Activated CD4-positive, alpha-beta T cell treated with anti-CD3 and anti-CD28 coated beads for 4 hours (primary cell): Measurements from ENCODE around the gene EXOC3L4.

Experiments used
- DNase-seq, 2 donors: peaks; one replicate each; pipeline ENCODE4 v3.0.0-alpha.2; 2020

EXOC3L4 gene

GRCh38 chr14:103071544-103072251 is 22.8 kb upstream of the EXOC3L4 start:
- DNase-seq: no peak

- no peak for DNase-seq
Observed at GRCh38 chr14:103072595-103073366, 21.7 kb upstream of the EXOC3L4 start.

GRCh38 chr14:103073367-103073875 is 21.1 kb upstream of the EXOC3L4 start:
- DNase-seq: no peak

DNA sequence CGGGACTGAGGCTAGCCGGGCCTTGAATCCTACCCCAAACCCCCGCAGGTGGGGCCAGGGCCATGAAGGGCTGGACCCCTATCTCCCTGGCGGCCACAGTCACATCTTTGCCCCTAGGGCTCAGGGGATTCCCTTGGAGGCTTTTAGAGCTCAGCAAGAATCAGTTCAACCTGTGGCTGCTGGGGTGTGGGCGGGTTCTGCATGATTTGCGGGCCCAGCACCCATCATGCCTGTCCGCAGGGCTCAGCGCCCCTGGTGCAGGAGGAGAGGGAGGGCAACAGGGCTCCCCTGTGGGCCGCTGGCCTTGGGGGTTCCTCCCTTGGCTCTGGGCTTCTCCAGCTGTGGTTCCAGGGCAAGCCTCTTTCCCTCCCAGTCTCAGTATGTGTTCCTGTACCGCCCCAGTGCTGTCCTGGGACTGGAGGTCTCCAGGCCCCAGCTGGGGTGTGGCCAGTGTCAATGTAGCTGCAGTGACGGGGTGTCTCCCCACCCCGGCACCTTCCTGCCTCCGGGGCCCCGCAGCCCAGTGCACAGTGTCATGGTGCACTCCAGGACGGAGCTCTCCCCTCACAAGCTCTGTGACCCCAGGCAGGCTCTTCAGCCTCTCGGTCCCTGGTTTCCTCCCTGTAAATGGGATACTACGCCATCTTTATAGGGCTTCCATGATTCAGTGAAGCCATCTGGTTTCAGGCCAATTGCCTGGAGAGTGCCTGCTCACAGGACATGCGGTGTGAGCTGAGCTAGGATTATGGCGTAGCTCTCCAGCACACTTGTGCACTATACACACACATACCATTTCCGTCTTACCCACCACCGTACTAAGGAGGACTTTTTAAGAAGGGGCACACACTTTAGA is 20.4 kb upstream of the EXOC3L4 start:
- DNase-seq: no peak

DNA sequence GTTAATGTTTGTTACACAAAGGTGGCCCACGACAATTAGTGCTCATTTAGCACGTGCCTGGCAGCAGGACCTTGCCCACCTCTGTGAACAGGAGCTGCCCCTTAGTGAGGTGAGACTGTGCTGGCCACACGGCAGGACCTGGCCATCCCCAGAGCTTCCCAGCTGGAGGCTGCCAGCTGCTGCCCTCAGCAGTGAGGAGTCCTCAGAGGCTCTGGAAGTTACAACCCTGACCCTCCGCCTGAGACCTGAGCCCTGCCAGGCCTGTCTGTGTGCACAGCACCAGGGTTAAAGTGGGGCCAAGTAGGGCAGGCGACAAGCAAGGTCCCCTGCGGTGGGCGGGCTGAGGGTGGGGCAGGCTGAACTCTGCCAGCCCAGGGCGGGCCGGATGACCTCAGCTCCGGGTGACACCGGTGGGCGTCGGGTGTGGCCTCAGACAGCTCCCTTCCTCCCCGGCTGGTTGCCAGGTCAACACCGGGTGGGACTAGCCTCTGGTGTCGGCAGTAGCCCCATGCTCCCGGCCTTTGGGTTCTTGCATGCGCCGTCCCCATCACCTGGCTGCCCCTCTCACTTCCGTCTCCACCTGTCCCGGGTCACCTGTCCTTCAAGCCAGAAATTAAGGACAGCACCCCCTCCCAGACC is 19.7 kb upstream of the EXOC3L4 start:
- peak in 1 of 2 donors; percentile 19 for DNase-seq

DNA sequence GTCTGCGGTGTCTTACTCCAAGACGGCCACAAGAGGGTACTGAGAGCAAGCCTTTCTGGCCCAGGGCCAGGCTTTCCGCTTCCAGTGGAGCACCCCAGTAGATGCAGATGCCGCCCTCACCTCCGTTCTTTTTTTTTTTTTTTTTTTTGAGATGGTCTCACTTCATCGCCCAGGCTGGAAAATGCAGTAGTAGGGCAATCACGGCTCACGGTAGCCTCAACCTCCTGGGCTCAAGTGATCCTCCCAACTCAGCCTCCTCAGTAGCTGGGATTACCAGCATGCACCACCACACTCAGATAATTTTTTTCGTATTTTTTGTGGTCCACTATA is 16.1 kb upstream of the EXOC3L4 start:
- peak; percentile 70 to 78 for DNase-seq

DNA sequence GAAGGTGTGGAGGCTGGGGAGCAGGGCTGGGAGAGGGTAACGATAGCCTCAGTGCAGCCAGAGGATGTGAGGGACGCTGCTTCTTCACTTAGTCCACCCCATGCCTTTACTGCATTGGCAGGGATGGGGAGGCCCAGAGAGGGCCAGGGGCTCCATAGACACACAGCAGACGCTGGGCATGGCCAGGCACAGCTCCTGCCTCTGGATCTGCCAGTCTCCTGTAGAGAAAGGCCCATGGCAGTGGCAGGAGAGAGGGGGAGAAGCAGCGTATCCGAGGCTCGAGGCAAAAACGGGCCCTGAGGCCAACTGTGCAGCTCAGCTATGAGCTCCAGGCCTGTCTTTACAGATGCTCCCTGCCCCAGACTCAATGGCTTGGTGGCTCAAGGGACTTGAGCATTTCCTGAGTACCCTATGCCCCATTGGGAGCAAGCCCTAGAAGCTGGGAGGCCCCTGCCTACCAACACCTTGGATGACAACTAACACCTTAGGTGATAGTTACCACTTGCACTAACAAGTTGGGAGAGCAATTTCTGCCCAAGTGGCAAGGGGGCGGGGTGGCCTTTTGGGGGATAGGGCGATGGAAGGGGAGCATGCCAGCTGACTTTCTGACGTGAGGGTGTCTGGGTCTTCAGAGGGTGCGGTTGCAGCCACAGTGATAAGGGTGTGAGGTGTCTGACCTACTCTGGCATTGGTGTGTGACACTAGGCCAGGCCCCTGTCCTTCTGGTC is 15.5 kb upstream of the EXOC3L4 start:
- DNase-seq: no peak

DNA sequence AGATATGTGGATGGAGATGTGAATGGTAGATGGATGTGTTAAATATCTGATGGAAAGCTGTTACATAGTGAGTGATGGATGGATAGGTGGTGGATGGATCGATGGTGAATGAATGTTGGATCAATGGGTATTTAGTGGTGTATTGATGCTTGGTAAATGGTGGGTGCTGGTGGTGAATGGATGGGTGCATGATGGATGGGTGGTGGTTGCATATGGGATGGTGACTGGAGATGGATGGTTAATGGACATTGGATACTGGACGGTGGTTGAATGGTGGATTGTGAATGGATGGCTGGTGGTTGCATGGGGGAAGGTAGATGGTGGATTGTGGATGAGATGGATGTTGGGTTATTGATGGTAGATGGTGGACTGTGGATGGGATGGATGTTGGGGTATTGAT is 12.6 kb upstream of the EXOC3L4 start:
- no peak for DNase-seq

DNA sequence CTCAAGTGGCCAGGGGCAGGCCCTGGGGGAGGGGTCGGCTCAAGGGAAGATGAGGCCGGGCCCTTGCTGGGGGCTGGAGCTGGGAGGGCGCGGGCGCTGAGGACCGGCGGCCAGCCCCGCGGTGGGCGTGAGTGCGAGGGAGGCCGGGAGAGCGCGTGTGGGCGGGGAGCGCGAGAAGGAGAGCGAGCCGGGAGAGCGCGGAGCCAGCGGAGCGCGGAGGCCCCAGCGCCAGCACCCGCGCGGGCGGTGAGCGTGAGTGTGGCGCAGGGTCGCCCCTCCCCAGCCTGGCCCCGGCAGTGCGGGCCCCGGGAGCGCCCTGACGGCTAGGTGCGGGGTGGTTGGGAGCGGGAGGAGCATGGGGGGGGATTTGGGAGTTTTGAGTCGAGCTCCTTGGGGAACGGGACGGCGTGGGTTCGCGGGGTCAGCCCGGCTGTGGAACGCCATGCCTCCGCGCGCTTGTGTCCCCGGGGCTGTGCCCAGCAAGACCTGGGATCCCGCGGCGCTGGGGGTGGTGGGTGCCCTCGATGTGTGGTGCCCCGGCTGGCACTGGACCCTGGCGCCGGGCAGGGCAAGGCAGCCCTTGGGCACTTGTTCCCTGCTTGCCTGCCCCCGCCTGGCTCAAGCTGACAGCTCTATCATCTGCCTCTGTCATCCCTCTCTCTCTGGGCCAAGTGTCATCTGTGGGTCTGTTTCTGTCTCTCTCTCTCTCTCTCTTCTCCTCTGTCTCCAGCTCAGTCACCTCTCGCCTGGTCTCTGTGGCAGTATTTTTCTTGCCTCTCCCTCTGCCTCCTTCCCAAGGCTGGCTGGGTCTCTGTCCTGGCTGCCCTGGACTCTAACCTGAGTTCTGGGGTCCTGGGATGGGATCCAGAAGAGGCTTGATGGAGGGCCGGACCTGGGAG is 10.3 kb upstream of the EXOC3L4 start, which contains the start of gene LBHD2:
TSS of gene LBHD2 (plus strand) at position 190 of the 899 bp plus-strand sequence. CDS start 1,803 bp downstream, outside the sequence.
- DNase-seq: no peak

GRCh38 chr14:103085106-103086091 is 9.1 kb upstream of the EXOC3L4 start:
- DNase-seq: no peak

DNA sequence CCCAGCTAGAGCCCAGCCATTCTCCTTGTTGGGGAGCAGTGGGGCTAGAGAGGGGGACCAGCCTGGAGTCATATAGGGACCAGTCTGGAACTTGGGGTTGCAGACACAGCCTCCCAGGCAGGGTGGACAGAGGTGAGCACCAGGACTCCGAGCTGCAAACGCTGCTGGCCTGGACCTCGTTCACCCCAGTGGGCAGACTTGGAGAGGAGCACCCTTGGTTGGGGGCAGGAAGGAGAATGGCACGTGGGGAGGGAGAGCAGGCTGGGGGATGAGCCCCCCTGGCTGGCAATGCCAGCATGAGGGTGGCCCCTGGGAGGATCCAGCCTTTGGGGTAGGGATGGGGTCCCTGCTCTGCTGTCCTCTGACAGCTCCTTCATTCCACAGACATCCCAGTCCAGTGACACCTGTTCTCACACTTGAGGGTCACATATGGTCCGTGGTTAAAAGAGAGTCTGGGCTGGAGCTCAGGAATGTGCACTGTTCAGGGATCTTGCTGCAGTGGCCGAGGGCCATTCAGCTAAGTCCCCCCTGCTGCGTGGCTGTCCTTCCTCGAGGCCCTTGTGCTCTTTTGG is 7.7 kb upstream of the EXOC3L4 start:
- no peak for DNase-seq

- DNase-seq: no peak
Observed at GRCh38 chr14:103087343-103087835, 7.1 kb upstream of the EXOC3L4 start.

GRCh38 chr14:103088921-103089320 is 5.6 kb upstream of the EXOC3L4 start:
- no peak for DNase-seq

- no peak for DNase-seq
Observed at GRCh38 chr14:103089386-103090335, 4.9 kb upstream of the EXOC3L4 start.

DNA sequence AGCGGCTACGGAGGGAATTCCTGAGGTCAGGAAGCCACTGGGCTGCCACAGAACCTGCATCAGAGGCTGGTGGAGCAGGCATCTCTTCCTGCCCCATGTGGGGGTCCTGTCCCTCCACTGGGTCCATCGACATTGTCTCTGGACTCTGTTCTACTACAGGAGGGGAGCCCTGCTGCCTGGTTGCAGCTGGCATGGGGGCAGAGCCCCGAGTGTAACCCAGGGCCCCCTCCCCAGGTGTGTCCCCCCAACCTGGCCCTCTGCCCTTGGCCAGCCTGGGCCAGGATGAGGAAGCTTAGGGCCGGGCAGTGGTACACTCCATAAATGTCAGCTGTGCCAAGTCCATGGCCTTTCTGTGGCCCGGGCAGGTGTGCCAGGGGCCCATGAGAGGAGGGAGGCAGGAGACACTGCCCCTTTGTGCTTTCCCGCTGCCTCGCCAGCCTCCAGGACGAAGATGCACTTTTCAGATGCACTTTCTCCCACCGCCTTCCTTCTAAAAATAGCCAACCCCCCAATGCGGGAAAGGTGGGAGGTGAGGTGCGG is 4.0 kb upstream of the EXOC3L4 start:
- no peak for DNase-seq

DNA sequence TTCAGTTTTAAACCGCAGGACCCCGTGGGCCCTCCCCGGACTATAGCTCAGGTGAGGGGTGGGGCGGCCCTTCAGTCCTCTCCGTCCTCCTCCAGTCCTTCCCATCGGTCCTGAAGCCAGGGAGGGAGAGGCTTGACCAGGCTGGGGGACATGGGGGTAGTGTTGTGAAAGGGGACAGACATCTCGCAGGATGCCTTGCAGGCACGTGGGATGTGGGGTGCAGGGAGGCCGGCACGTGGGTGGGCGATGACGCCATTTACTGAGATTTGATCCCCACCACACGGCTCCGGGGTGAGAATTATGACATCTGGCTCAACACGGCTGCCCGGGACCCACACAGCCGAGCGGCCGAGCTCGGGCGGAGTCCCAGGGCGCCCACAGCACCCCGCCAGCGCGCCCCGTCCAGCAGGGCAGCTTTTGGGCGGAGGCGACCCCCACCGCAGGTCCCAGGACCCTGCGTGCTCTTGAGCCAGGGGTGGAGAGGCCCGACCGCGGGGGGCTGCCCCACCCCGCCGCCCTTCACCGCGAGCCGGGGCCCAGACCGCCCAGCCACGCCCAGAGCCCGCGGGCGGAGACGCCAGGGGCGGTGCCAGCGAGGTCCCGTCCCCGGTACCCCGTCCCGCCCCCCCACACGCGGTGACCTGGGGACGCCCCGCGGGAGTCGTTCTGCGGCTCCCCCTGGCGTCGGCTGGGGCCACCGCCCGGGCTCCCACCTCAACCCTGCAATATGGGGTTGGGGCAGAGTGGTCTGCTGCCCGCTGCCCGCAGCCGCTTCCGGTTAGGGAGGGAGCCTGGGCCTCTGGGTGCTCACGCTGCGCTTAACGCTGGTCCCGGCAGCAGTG is 3.3 kb upstream of the EXOC3L4 start:
- peak; percentile 77 to 81 for DNase-seq

DNA sequence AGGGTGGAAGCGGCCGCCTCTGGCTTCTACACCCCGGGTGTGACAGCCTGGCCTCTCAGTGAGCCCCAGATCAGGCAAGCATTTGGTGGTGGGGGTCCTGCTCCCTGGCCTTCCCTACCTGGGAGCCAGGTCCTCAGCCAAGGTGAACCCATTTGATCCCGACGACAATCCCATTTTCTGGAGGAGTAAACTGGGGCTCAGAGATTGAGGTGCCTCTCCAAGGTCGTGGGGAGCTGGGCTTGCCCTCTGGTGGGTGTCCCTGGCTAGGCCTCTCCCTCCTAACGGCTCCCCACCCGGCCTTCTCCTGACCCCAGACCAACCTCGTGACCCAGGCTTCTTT is 2.7 kb upstream of the EXOC3L4 start:
- DNase-seq: no peak
